ENCODE measurements around the gene CYP11A1.

Gene CYP11A1

DNA sequence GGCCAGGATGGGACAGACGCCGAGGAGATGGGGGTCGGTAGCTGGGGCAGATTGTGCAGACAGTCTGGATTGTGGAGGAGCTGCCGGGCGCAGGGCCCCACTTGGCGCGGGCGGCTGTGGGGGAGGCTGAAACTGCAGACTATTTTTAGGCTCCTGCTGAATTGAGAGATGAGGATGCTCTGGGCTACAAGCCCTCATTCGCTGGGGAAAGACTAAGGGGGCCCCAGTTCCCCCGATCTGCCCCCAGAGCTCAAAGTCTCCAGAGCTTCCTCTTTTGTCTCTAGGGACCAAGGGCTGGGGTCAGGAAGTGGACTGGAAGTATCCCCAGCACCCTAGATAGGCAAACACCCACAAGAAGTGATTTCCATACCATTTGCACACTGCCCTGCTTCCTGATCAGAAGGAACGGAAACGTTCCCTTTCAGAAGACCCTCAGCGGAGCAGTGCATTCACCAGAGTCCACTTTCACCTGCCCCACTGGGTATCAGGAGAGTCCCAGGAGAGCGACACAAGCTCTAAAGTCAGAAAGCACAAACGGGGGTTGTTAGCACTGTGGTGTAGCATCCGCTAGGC is 36.6 kb upstream of the CYP11A1 start:
- Histone ChIP-seq H3K36me3 (ENCODE audit: insufficient read depth, low read length) (no peaks in the 10 kb centered on the region), H3K9me3 (ENCODE audit: low read depth, low read length) (no peaks in the 10 kb centered on the region), H3K27ac (no peak overlapping the region), H3K4me3 (no peak overlapping the region), H3K9ac (ENCODE audit: insufficient read length) (no peak overlapping the region)
- no peak for DNase-seq (ENCODE audit: low read depth, low spot score)
- TF ChIP-seq EZH2 (IDR thresholded peaks at IDR 0.05) = no peak
- TF ChIP-seq POLR2AphosphoS5 (IDR thresholded peaks at IDR 0.05; ENCODE audit: borderline replicate concordance, low read depth, low read length) = no peak
- TF ChIP-seq FOXP2 (optimal IDR thresholded peaks at IDR 0.05; ENCODE audit: control extremely low read depth, extremely low read length, insufficient read depth) = no peak

DNA sequence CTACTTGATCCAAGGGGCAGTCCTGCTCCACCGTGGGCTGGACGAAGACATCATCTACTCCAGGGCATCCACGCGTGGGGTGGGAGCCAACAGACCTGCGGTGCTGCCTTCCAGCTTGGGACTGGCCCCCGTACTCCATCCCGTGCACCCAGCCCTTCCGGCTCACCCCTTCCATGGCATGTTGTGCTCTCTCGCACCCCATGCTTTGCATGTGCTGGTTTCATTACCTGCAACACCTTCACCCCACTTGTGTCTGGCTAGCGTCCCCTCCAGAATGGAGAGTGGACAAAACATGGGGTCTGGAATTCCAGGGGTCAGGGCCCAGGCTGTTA is 36.1 kb upstream of the CYP11A1 start:
- no peak overlapping the region for H3K9ac ChIP-seq (ENCODE audit: insufficient read length)
- no peak overlapping the region for H3K4me3 ChIP-seq
- no peak for DNase-seq (ENCODE audit: low read depth, low spot score)
- no peak overlapping the region for H3K27ac ChIP-seq
- H3K9me3 ChIP-seq (ENCODE audit: low read depth, low read length) = no peaks in the 10 kb centered on the region
- H3K36me3 ChIP-seq (ENCODE audit: insufficient read depth, low read length) = no peaks in the 10 kb centered on the region
- TF ChIP-seq FOXP2 (optimal IDR thresholded peaks at IDR 0.05; ENCODE audit: control extremely low read depth, extremely low read length, insufficient read depth) (no peak), POLR2AphosphoS5 (IDR thresholded peaks at IDR 0.05; ENCODE audit: borderline replicate concordance, low read depth, low read length) (no peak), EZH2 (IDR thresholded peaks at IDR 0.05) (no peak)

DNA sequence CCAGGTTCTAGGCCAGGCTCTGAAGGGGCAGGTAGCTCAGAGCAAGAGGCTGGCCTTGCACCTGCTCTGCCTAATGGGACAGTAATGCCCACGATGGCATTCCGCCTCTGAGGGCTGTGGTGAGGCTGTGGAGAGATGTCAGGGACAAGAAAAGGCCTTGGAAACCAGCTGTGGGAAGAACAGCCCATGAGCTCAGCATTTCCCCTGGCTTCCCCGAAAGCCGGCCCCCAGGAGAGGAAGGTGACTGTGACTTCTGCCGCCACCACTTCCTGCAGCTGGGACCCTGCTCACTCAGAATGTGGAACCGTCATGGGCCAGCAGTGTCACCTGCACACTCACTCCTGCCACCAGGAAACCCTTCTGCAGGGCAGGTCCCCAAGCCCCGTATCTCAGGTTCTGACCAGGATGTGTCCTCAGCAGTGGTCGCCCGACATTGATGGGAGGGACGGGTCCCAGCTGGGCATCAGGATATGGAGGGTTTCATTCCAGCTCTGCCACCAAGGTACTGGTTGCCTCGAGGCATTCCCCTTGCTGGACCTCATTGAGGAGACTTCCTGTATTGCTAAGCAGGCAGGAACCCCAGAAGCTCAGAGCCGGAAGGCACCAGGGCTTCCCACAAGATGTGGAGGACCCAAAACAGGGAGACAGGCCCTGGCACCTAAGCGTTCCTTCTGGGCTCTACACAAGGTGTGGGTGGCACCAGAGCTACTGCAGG is 35.6 kb upstream of the CYP11A1 start:
- H3K27ac ChIP-seq = no peak overlapping the region
- DNase-seq (ENCODE audit: low read depth, low spot score) = no peak
- no peak overlapping the region for H3K9ac ChIP-seq (ENCODE audit: insufficient read length)

DNA sequence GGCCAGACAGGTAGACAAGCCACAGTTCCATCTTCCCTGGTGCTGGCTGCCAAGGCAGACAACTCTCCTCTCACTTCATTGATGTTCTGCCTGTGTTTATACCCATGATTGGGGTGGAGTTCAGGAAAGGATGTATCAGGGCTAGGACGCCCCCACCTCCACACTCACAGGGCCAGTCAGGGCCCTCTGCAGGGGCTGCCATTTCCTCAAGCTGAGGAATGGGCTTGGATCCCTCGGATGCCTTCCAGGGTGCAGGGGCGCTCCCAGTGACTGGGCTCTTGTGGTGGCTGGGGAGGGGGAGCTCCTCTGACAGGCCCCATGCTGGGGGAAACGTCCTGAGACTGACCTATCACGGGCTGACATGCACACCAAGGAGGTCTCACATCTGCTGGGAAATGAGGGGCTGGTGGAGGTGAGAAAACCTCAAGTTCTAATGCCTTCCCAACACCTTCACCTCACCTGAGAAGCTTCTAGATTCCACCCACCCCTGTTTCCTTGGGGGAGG is 34.9 kb upstream of the CYP11A1 start:
- Histone ChIP-seq H3K36me3 (ENCODE audit: insufficient read depth, low read length) (no peaks in the 10 kb centered on the region), H3K27ac (no peak overlapping the region), H3K9me3 (ENCODE audit: low read depth, low read length) (no peaks in the 10 kb centered on the region), H3K4me3 (no peak overlapping the region), H3K9ac (ENCODE audit: insufficient read length) (no peak overlapping the region)
- DNase-seq (ENCODE audit: low read depth, low spot score) = no peak
- TF ChIP-seq FOXP2 (optimal IDR thresholded peaks at IDR 0.05; ENCODE audit: control extremely low read depth, extremely low read length, insufficient read depth) (no peak), POLR2AphosphoS5 (IDR thresholded peaks at IDR 0.05; ENCODE audit: borderline replicate concordance, low read depth, low read length) (no peak), EZH2 (IDR thresholded peaks at IDR 0.05) (no peak)

More for the DNA sequence above, 35.6 kb upstream of the CYP11A1 start:
- no peaks in the 10 kb centered on the region for H3K36me3 ChIP-seq (ENCODE audit: insufficient read depth, low read length)
- no peak for TF ChIP-seq POLR2AphosphoS5 (IDR thresholded peaks at IDR 0.05; ENCODE audit: borderline replicate concordance, low read depth, low read length)
- TF ChIP-seq FOXP2 (optimal IDR thresholded peaks at IDR 0.05; ENCODE audit: control extremely low read depth, extremely low read length, insufficient read depth) = no peak
- TF ChIP-seq EZH2 (IDR thresholded peaks at IDR 0.05) = no peak
- no peaks in the 10 kb centered on the region for H3K9me3 ChIP-seq (ENCODE audit: low read depth, low read length)
- H3K4me3 ChIP-seq = no peak overlapping the region

DNA sequence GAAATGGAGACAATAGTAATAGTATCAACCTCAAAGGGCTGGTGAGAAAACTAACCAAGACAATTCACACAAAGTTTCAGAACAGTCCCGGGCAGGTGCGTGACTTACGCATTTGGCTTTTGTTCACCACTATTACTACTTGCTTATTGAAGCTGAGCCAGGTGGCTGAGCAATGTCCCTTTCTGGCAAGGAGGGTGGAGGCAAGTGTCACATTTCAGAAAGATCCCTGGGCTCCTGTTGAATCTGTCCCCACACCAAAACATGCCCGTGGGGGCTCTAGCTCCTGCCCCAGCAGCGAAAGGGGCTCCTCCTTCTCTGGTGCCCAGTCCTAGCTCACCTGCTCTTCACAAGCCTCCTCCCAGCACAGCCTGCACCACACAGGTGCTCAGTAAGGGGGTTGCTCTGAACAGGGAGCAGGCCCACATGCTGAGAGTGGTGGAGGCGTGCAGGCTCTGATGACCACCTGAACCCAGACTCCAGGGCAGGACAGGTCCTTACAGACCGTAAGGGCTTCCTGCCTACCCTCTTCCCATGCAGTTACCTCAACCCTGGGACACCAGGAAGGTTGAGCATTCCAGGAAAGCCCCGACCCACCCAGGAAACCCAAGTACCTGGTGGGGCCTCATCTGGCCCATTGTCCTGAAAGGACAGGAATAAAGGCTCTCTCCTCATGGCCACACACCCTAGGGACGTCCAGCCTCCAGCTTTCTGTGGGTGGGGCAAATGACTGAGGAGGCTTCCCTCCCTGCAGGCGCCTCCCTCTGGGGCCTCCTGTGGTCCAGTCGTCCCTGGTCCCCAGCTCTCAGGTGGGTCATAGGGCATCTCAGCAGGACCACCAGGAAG is 33.7 kb upstream of the CYP11A1 start:
- H3K36me3 ChIP-seq (ENCODE audit: insufficient read depth, low read length) = no peaks in the 10 kb centered on the region
- no peak overlapping the region for H3K27ac ChIP-seq
- H3K9ac ChIP-seq (ENCODE audit: insufficient read length) = no peak overlapping the region
- TF ChIP-seq FOXP2 (optimal IDR thresholded peaks at IDR 0.05; ENCODE audit: control extremely low read depth, extremely low read length, insufficient read depth) (no peak), POLR2AphosphoS5 (IDR thresholded peaks at IDR 0.05; ENCODE audit: borderline replicate concordance, low read depth, low read length) (no peak), EZH2 (IDR thresholded peaks at IDR 0.05) (no peak)
- no peak for DNase-seq (ENCODE audit: low read depth, low spot score)
- no peaks in the 10 kb centered on the region for H3K9me3 ChIP-seq (ENCODE audit: low read depth, low read length)
- no peak overlapping the region for H3K4me3 ChIP-seq

DNA sequence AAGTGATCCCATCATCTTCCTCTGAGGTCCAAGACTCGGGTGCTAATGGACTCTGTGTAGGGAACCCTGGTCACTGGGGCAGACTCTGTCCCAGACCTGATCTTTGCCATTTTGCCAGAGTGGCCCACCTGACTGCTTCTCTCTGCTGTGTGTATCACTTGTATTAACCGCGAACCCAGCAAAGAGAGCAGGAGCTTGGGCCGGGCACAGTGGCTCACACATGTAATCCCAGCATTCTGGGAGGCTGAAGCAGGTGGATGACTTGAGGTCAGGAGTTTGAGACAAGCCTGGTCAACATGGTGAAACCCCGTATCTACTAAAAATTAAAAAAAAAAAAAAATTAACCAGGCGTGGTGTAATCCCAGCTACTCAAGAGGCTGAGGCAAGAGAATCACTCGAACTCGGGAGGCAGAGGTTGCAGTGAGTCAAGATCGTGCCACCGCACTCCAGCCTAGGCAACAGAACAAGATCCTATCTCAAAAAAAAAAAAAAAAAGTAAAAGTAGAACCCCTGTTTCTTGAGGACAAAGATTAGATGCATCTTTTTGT is 32.9 kb upstream of the CYP11A1 start:
- DNase-seq (ENCODE audit: low read depth, low spot score) = no peak
- Histone ChIP-seq H3K9ac (ENCODE audit: insufficient read length) (no peak overlapping the region), H3K27ac (no peak overlapping the region), H3K4me3 (no peak overlapping the region), H3K9me3 (ENCODE audit: low read depth, low read length) (no peaks in the 10 kb centered on the region), H3K36me3 (ENCODE audit: insufficient read depth, low read length) (no peaks in the 10 kb centered on the region)
- no peak for TF ChIP-seq POLR2AphosphoS5 (IDR thresholded peaks at IDR 0.05; ENCODE audit: borderline replicate concordance, low read depth, low read length)
- no peak for TF ChIP-seq FOXP2 (optimal IDR thresholded peaks at IDR 0.05; ENCODE audit: control extremely low read depth, extremely low read length, insufficient read depth)
- TF ChIP-seq EZH2 (IDR thresholded peaks at IDR 0.05) = no peak

DNA sequence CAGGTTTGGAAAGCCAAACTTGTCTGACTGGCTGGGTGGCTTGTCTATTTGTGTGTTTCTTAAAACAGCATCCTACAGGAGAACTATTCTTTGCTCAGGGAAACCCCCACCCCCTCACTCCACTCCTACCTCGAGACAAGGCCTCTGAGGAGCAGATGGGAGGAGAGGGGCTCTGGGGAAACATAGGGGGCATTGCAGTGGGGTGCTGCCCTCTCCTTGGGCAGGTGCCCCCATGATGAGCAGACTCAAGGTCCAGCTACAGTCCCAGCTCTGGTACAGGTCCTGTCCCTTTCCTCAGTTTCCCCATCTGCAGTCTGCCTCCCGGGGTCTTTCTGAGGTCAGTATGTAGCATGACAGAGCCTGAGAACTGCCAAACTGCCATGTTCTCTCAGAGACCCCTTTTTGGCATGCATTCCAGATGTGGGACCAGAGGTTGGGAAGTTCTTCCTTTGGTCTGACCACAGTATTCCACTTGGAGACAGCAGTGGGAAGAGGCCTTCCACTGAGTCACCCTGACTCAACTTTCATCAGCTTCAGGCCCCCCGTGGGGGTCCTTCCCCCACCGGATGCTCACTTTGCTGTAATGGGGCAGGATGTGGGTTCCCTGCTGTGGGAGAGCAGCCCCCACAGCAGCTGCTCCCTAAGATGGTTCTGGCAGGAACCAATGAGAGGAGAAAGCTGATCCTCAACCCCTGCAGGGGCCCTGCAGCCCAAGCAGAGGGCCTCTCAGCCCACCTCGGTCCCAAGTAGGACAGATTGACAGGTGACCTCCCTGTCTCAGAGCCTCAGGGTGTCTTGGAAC is 32.3 kb upstream of the CYP11A1 start:
- H3K9ac ChIP-seq (ENCODE audit: insufficient read length) = no peak overlapping the region
- H3K4me3 ChIP-seq = no peak overlapping the region
- H3K27ac ChIP-seq = no peak overlapping the region
- H3K9me3 ChIP-seq (ENCODE audit: low read depth, low read length) = no peaks in the 10 kb centered on the region
- no peak for DNase-seq (ENCODE audit: low read depth, low spot score)
- H3K36me3 ChIP-seq (ENCODE audit: insufficient read depth, low read length) = no peaks in the 10 kb centered on the region
- TF ChIP-seq FOXP2 (optimal IDR thresholded peaks at IDR 0.05; ENCODE audit: control extremely low read depth, extremely low read length, insufficient read depth) = no peak
- TF ChIP-seq EZH2 (IDR thresholded peaks at IDR 0.05) = no peak
- TF ChIP-seq POLR2AphosphoS5 (IDR thresholded peaks at IDR 0.05; ENCODE audit: borderline replicate concordance, low read depth, low read length) = no peak

Data from SK-N-MC (cell line).